Body of pancreas (tissue), 4 donors: ENCODE results near the gene BEST3. TPM values are rescaled to one million over a fixed set of nuclear protein-coding genes. Genes with fewer than 3 reads are reported as not detected.

Experiments
- ATAC-seq: fragments of 150-250 bp; one replicate; pipeline ENCODE4 v1.9.1; 2016
- DNase-seq, 4 donors: peaks; one replicate each; pipeline ENCODE4 v3.0.0-alpha.2; 2019
- H3K27ac ChIP-seq, 4 donors: fragments of 200-600 bp; sonication (generic); 1 replicate in 3 of 4; 2 replicates in 1 of 4; pipeline versions ENCODE4 v1.5.1 to v1.6.1; 2016 to 2019; ENCODE audit warnings: mild to moderate bottlenecking in 1 of 4, mixed read lengths in 1 of 4, moderate library complexity in 1 of 4
- H3K27me3 ChIP-seq, 2 donors: fragments of 200-600 bp; sonication (generic); one replicate each; pipeline ENCODE4 v1.6.0; 2016; ENCODE audit warnings: mild to moderate bottlenecking in 1 of 2
- H3K36me3 ChIP-seq, 2 donors: fragments of 200-600 bp; sonication (generic); replicated peaks in 1 of 2; 2 replicates each; pipeline ENCODE4 v1.5.1; 2016; ENCODE audit warnings: low read depth in 2 of 2; ENCODE audit not compliant: insufficient read depth in 1 of 2
- H3K4me1 ChIP-seq: fragments of 200-600 bp; sonication (generic); one replicate; pipeline ENCODE4 v1.6.0; 2016
- H3K4me3 ChIP-seq, 2 donors: fragments of 200-600 bp; sonication (generic); 1 replicate in 1 of 2; 2 replicates in 1 of 2; pipeline ENCODE4 v1.5.1; 2016 to 2019
- H3K9me3 ChIP-seq, 3 donors: fragments of 200-600 bp; sonication (generic); 1 replicate in 2 of 3; 2 replicates in 1 of 3; pipeline ENCODE4 v1.5.1; 2016
- POLR2A ChIP-seq, 3 donors: fragments of 450-650 bp; IDR thresholded peaks; one replicate each; pipeline ENCODE4 v1.6.1; 2016; ENCODE audit warnings: antibody characterized with exemption in 3 of 3, mild to moderate bottlenecking in 2 of 3
- WGBS, 2 donors: methylation state at CpG; one replicate each; pipeline ENCODE4 v1.1.5; 2017; 5-methylcytosine and 5-hydroxymethylcytosine counted together
- intact Hi-C: fragments of 100-400 bp; cut with DNase I; formaldehyde crosslinking; loops from one replicate; pipeline ENCODE4 v1.15.1; 2023
- total RNA-seq, 2 donors: library from RNA; depleted of rRNA; stranded (reverse); fragments of >200 nt; gene quantifications; one replicate each; pipeline ENCODE4 v1.1.0, GENCODE V29; 2016
- TF ChIP-seq, protein P1 (sequence below), 7 experiments: fragments of 450-650 bp in 4 of 7; fragments of 200-600 bp in 3 of 7; sonication (generic) in 3 of 7; IDR thresholded peaks; one replicate each; pipeline ENCODE4 v1.5.1; 2016 to 2019; ENCODE audit warnings: antibody characterized with exemption in 7 of 7

The BEST3 gene
- total RNA-seq, 2 donors from 2014 or later, result 1.3 TPM; not detected in 1

DNA sequence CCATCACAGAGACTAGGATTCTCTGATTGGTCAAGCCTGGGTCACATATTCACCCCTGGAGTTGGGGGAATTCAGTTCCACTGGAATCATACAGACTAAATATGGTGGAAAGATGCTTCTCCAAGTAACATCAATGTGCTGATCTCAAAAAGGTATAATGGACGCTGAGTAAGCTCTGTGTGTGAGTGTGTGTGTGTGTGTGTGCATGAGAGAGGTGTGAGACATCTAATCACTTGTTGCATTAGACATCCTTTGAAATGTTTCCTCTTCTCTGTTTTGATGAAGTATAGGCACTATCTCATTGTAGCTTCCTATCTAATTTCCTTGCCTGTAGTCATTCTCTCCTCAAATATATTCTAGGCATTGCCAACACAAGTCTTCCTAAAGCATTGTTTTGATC lies 34.5 kb upstream of the BEST3 start:
- H3K9me3 ChIP-seq, result no peaks in the 10 kb centered on the region
- no peak overlapping the region for H3K4me3 ChIP-seq
- no peak overlapping the region for H3K27ac ChIP-seq
- DNase-seq (no peak), ATAC-seq (no peak)
- WGBS, 2 donors, result 62 to 76% methylated on average over 1 of the region's 1 CpG
- TF ChIP-seq, protein P1, sequence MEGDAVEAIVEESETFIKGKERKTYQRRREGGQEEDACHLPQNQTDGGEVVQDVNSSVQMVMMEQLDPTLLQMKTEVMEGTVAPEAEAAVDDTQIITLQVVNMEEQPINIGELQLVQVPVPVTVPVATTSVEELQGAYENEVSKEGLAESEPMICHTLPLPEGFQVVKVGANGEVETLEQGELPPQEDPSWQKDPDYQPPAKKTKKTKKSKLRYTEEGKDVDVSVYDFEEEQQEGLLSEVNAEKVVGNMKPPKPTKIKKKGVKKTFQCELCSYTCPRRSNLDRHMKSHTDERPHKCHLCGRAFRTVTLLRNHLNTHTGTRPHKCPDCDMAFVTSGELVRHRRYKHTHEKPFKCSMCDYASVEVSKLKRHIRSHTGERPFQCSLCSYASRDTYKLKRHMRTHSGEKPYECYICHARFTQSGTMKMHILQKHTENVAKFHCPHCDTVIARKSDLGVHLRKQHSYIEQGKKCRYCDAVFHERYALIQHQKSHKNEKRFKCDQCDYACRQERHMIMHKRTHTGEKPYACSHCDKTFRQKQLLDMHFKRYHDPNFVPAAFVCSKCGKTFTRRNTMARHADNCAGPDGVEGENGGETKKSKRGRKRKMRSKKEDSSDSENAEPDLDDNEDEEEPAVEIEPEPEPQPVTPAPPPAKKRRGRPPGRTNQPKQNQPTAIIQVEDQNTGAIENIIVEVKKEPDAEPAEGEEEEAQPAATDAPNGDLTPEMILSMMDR (IDR thresholded peaks at IDR 0.05), result no peak
- TF ChIP-seq POLR2A (IDR thresholded peaks at IDR 0.05), result no peak
- intact Hi-C loops, result no loop called here
- no peaks in the 10 kb centered on the region for H3K36me3 ChIP-seq
- peaks cover 5% of the 10 kb centered on the region for H3K4me1 ChIP-seq
- H3K27me3 ChIP-seq, result no peaks in the 10 kb centered on the region

DNA sequence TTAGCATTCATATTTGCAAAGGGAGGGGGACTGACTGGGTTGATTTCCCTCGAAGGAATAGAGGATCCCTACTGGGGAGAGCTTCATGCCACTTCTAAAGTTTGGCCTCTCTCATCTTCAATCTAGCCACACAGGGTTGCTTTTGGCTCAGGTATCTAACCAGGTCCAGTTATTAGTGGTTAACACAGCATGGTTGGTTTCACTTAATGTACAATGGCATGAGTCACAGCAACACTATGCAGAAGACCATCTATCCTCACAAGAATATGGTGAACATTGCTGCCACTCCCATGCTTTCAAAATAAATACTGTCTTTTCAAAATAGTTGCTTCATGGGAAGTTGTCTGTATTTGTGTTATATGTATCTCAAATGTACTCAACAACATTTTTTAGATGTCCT lies 33.0 kb upstream of the BEST3 start:
- H3K4me3 ChIP-seq, result no peak overlapping the region
- H3K27ac ChIP-seq, result no peak overlapping the region
- WGBS, 2 donors, result 39 to 55% methylated on average over 1 of the region's 1 CpG
- H3K9me3 ChIP-seq, result no peaks in the 10 kb centered on the region
- H3K27me3 ChIP-seq, result no peaks in the 10 kb centered on the region
- intact Hi-C loops, result no loop called here
- DNase-seq, result no peak
- H3K4me1 ChIP-seq, result no peaks in the 10 kb centered on the region
- TF ChIP-seq, protein P1 (IDR thresholded peaks at IDR 0.05), result no peak
- no peak for TF ChIP-seq POLR2A (IDR thresholded peaks at IDR 0.05)
- H3K36me3 ChIP-seq, result no peaks in the 10 kb centered on the region
- no peak for ATAC-seq

DNA sequence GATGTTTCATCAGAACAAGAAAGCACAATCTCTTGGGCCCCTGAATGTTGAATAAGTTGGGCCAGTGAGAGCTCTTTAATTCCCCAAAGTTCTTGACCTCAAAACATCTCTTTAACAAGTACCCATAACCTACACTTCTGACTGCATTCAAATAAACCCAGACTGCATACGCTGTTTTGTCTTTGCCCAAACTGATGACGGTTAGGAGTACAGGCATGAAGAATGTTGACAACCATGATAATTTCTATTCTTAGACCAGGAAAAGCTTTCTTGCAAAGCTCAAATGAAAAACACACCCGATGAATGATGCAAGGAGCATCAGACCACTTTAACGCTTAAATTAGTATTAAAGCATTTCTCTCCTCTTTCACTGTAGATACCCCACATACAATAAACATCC lies 27.8 kb upstream of the BEST3 start:
- DNase-seq (no peak), ATAC-seq (no peak)
- Histone ChIP-seq H3K27me3 (no peaks in the 10 kb centered on the region), H3K27ac (no peak overlapping the region), H3K4me1 (no peaks in the 10 kb centered on the region), H3K4me3 (no peak overlapping the region), H3K36me3 (no peaks in the 10 kb centered on the region), H3K9me3 (no peaks in the 10 kb centered on the region)
- intact Hi-C loops, result no loop called here
- TF ChIP-seq POLR2A (IDR thresholded peaks at IDR 0.05), result no peak
- TF ChIP-seq, protein P1 (IDR thresholded peaks at IDR 0.05), result no peak
- 88 to 93% methylated on average over 4 of the region's 4 CpGs for WGBS, 2 donors

DNA sequence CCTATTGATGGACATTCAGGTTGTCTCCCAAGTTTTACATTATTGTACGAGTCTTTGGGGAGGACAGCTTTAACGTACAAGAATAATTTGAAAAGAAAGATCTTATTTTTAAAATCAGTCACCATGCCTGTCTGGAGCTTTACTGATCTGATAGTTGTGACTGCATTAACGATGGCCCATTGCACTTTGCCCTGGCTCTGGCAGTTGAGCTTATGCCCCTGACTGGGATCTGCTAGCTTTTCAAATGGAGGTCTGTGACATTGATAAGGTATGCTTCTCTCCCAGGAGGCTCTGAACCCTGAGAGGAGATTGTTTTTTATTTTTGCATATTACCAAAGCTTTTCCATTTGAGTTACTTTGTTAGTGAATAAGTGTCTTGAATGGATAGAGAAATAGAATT lies 21.6 kb upstream of the BEST3 start:
- no peak for DNase-seq
- H3K27ac ChIP-seq, result no peak overlapping the region
- WGBS, 2 donors, result 67 to 71% methylated on average over 3 of the region's 3 CpGs

More for the DNA sequence above, 21.6 kb upstream of the BEST3 start:
- no peaks in the 10 kb centered on the region for H3K36me3 ChIP-seq
- H3K4me1 ChIP-seq, result no peaks in the 10 kb centered on the region
- H3K27me3 ChIP-seq, result no peaks in the 10 kb centered on the region
- ATAC-seq, result no peak
- intact Hi-C loops, result no loop called here
- no peak for TF ChIP-seq POLR2A (IDR thresholded peaks at IDR 0.05)
- TF ChIP-seq, protein P1 (IDR thresholded peaks at IDR 0.05), result no peak
- no peak overlapping the region for H3K4me3 ChIP-seq
- H3K9me3 ChIP-seq, result no peaks in the 10 kb centered on the region
